ENCODE measurements around the gene ARHGAP42. TPM values are rescaled to one million over a fixed set of nuclear protein-coding genes. Genes with fewer than 3 reads are reported as not detected.

The ARHGAP42 gene
- total RNA-seq, result 3.1 and 3.4 TPM in 2 replicates

GRCh38 chr11:100687054-100687629 is at the start of gene ARHGAP42:
Gene ARHGAP42 (plus strand): TSS chr11:100687288. CDS start chr11:100687679, 391 bp downstream.

